EH (cell line): ENCODE results near the gene ABCC3.
A peak's percentile ranks its signal among the peaks of the same experiment; 100 is the strongest.

Source experiments
- DNase-seq: peaks from one replicate; pipeline ENCODE4 v3.0.0-alpha.2; 2015; ENCODE audit warnings: low read depth

Gene ABCC3, protein sequence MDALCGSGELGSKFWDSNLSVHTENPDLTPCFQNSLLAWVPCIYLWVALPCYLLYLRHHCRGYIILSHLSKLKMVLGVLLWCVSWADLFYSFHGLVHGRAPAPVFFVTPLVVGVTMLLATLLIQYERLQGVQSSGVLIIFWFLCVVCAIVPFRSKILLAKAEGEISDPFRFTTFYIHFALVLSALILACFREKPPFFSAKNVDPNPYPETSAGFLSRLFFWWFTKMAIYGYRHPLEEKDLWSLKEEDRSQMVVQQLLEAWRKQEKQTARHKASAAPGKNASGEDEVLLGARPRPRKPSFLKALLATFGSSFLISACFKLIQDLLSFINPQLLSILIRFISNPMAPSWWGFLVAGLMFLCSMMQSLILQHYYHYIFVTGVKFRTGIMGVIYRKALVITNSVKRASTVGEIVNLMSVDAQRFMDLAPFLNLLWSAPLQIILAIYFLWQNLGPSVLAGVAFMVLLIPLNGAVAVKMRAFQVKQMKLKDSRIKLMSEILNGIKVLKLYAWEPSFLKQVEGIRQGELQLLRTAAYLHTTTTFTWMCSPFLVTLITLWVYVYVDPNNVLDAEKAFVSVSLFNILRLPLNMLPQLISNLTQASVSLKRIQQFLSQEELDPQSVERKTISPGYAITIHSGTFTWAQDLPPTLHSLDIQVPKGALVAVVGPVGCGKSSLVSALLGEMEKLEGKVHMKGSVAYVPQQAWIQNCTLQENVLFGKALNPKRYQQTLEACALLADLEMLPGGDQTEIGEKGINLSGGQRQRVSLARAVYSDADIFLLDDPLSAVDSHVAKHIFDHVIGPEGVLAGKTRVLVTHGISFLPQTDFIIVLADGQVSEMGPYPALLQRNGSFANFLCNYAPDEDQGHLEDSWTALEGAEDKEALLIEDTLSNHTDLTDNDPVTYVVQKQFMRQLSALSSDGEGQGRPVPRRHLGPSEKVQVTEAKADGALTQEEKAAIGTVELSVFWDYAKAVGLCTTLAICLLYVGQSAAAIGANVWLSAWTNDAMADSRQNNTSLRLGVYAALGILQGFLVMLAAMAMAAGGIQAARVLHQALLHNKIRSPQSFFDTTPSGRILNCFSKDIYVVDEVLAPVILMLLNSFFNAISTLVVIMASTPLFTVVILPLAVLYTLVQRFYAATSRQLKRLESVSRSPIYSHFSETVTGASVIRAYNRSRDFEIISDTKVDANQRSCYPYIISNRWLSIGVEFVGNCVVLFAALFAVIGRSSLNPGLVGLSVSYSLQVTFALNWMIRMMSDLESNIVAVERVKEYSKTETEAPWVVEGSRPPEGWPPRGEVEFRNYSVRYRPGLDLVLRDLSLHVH (N-terminal part only)

GRCh38 chr17:50634224-50634914 is at the start of gene ABCC3:
Gene ABCC3, plus strand, starts transcription at chr17:50634881. Its CDS starts 56 bp downstream, at chr17:50634937.
- peak; percentile 76 for DNase-seq

DNA sequence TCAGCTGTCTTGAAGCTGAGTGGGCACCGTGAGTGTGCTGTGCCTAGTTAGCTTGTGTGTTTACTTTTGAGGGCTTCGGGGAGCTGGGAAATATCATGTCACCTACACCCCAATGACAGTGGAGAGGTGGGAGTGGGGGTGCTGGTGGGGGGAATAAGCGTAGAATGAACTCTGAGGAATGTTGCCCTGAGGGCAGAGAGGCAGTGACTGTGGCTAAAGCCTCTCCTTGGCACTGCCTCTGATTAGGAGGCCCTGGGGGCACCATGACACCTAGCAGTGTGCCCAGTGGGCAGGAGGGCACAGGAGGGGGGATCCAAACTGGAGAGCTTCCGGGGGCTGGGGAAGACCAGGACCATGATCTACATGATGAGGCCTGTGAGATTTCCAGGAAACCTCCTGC is 49.3 kb upstream of the ABCC3 start:
- no peak for DNase-seq

- DNase-seq: no peak
These were observed 48.8 kb upstream of the ABCC3 start for GRCh38 chr17:50585891-50586290.

DNA sequence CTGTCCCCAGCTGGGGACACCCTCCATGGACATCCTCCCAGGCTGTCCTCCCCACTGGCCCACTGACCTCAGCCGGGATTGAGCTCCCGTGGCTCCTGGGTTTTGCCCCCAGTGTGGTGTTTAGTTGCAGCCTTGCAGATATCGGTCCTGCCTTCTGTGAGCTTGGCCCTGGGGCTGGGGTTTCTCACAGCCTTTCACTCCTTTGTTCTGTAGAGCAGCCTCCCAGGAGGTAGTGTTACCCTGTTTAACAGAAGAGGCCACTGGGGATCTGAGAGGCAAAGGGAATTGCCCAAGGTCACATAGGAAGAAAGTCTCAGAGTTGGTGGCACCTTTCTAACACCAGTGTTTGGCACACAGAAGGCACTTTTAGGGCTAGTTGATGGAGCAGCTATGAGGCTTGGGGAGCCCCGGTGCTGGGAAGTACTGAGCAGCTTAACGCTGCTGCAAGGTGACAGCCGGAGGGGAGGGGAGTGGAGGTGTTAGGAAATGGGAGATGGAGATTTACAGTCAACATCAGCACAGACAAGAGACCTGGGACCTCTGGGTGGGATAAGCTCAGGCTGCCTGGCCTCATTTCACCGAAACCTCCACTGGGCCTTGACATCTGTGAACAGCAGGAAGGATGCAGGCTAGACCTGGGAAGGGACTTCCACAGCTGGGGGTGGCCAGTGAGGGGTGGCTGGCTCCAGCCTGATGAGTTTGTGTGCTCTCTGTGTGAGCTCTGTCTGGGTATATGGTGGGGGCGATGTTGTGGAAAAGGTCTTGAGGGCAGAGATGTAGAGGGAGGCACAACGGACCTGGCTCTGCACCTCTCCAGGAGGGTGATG is 48.0 kb upstream of the ABCC3 start:
- no peak for DNase-seq

DNA sequence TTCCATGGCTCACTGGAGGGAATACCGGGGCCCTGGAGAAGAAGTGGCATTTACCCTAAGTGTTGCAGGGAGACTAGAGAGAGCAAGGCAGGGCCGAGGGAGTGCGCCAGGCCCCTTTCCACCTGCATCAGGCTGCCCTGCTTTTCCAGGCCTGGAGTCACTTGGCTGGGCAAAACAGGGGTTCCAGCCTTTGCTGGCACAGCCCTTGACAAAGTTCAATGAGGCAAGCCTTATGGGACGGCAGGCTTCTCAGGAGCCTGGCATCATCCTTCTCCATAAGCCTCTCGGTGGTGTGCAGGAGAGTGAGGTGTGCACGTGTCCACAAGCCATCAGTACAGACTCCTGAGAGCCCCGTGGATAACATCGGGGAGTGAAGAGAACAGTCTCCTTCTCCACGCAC is 47.1 kb upstream of the ABCC3 start:
- DNase-seq: no peak

DNA sequence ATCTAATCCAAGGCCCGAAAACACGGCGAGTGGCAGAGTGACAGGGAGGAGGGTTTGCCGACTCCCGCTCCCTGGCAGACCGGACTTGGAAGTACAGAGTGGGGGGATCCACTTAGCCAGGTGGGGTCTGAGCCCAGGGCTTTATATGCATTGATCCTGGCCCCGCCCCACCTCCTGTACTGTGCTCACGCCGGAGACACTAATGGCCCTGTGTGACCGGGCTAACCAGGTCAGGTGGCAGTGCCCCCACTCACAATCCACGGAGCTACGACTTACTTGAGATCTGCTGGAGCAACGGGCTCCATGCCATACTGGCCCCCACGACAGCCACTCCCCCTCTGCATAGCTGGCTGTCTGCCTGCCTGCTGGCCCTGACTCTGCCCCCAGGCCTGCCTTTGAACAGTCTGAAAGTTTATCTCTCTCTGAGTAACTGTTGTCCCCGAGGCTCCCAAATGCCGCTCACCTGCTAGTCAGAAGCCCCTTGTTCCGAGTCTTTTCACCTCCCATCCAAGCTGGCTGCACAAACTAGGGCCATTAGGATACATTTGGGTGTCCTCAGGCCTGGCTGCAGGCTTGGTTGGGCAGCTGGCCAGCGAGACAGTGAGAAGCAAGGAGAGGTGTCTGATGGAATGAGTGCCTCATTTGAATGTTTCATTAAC is 46.2 kb upstream of the ABCC3 start:
- DNase-seq: peak; percentile 8

- peak; percentile 21 for DNase-seq
These were observed 45.5 kb upstream of the ABCC3 start for GRCh38 chr17:50589095-50589705.

DNA sequence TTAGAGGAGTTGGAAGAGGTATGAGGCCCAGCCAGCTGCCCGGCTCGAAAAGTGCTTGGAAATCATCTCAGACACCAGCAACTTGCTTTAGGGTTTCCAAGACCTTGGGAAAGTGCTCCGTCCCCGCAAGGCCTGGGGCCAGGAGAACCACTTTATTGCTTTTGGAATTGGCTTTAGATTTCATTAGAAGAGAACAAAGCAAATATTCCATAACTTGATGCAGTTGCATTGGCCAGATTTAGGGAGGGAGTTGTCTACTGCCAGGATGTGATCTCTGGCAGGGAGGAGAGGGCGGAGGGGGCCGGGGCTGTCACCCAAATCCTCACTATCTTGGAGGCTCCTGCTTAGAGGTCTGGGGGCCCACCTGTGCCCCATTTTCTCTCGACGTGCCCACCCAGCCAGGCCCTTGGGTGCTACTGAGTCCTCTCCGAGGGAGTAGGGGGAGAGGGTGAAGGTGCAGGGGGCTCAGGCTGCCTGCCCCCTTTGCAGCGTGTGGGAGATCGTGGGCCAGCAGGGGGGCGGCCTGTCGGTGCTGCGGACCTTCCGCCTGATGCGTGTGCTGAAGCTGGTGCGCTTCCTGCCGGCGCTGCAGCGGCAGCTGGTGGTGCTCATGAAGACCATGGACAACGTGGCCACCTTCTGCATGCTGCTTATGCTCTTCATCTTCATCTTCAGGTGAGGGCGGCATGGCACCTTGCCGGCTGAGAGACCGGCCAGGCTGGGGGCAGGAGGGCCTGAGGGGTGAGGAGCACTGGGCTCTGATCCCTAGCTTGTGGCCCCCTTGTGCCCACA is 43.5 kb upstream of the ABCC3 start:
- no peak for DNase-seq

DNA sequence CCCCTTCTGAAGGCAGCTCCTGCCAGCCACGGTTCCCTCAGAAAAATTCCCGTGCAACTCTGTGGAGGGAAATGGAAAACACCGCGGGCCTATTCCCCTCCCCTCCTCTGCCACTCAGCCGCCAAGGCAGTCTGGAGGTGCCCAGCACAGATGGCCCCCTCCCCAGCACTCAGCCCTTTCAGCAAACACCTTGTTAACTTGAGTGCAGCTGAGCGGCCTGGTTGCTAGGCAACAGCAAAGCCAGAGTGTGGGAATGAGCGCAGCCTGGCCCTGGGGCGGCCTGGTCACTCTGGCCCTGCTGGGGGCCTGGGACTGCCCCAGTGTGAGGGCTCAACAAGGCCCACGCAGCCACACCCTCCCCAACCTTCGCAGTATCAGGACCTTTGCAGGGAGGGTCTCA is 41.4 kb upstream of the ABCC3 start:
- DNase-seq: peak; percentile 34

GRCh38 chr17:50594128-50594823 is 40.4 kb upstream of the ABCC3 start:
- DNase-seq: no peak

- no peak for DNase-seq
These were observed 39.8 kb upstream of the ABCC3 start for GRCh38 chr17:50594892-50595291.

DNA sequence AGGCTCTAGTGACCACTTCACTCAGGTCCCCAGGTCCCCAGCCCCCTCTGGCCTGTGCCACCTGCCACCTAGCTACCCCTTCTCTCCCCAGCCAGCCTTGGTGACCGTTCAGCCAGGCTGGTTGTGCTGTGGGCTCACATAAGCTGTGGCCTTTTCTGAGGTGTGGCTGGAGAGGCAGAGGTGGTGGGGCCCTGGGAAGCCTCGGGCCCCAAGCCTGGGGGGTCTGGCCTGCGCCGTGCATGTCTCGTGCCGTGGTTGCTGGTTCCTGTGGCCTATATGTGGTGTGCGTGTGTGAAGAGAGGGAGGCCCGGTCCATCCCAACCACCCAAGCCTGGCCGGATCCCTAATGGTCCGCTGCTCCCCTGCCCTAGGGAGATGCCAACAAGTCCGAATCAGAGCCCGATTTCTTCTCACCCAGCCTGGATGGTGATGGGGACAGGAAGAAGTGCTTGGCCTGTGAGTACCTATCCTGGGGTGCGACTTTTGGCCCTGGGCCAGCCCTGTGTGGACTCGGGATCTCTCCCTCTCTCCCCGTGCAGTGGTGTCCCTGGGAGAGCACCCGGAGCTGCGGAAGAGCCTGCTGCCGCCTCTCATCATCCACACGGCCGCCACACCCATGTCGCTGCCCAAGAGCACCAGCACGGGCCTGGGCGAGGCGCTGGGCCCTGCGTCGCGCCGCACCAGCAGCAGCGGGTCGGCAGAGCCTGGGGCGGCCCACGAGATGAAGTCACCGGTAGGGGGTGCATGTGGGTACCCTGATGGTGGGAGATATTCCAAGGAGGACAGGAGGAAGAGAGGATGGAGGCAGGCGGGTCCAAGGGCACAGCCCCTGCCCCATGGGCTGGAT is 38.3 kb upstream of the ABCC3 start:
- DNase-seq: no peak

GRCh38 chr17:50598487-50598886 is 36.2 kb upstream of the ABCC3 start:
- DNase-seq: no peak

DNA sequence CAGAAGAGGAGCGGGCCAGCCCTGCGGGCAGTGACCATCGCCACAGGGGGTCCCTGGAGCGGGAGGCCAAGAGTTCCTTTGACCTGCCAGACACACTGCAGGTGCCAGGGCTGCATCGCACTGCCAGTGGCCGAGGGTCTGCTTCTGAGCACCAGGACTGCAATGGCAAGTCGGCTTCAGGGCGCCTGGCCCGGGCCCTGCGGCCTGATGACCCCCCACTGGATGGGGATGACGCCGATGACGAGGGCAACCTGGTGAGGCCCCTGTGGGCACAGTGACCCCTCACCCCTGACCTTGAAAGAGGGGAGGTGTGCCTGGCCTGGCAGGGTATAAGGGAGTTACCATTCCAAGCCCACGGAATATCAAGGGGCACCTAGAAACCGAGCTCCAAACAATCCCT is 35.1 kb upstream of the ABCC3 start:
- DNase-seq: no peak

- DNase-seq: no peak
These were observed 32.8 kb upstream of the ABCC3 start for GRCh38 chr17:50601823-50602375.

GRCh38 chr17:50602836-50603235 is 31.8 kb upstream of the ABCC3 start:
- no peak for DNase-seq

DNA sequence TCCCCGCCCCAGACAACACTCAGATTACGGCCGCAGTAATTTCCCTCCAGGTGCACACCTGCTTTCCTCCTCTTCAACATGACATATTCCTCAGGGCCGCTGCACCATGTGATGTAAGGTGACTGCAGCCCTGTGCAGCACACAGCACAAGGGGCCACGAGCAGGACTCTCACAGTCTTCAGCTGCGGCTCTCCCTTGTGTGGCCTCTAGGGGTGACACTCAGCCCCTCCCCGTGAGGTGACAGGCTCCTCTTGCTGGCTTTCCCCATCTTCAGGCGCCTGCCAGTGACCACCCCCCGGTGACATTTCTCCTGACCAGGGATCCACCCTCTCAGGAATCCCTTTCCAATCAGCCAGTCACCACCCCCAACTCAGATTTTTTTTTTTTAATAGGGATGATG is 31.3 kb upstream of the ABCC3 start:
- no peak for DNase-seq
